Stimulated activated CD4-positive, alpha-beta T cell treated with anti-CD3 and anti-CD28 coated beads, Interleukin-4, amount 100 ng/mL, for 1 hour (primary cell): ENCODE data around the gene MPRIP.

Source experiments
- DNase-seq: peaks from one replicate; pipeline ENCODE4 v3.0.0-alpha.2; 2020

MPRIP gene

GRCh38 chr17:17032131-17032692, 10.0 kb upstream of the MPRIP start:
- no peak for DNase-seq

GRCh38 chr17:17033466-17033865, 8.8 kb upstream of the MPRIP start:
- no peak for DNase-seq

- no peak for DNase-seq
Observed at GRCh38 chr17:17034026-17034425, 8.2 kb upstream of the MPRIP start.

- DNase-seq, result no peak
Observed at GRCh38 chr17:17034496-17035075, 7.7 kb upstream of the MPRIP start.

GRCh38 chr17:17035490-17035889, 6.8 kb upstream of the MPRIP start:
- no peak for DNase-seq

GRCh38 chr17:17035920-17036523, 6.2 kb upstream of the MPRIP start:
- DNase-seq, result no peak

- no peak for DNase-seq
Observed at GRCh38 chr17:17036524-17036998, 5.7 kb upstream of the MPRIP start.

- no peak for DNase-seq
Observed at GRCh38 chr17:17039911-17040310, 2.3 kb upstream of the MPRIP start.

- DNase-seq, result no peak
Observed at GRCh38 chr17:17041018-17041521, 1.2 kb upstream of the MPRIP start.

GRCh38 chr17:17041571-17042383, 480 bp upstream of the MPRIP start:
- peak; percentile 98 for DNase-seq

- peak; percentile 30 for DNase-seq
Observed at GRCh38 chr17:17042851-17043460, 699 bp downstream of the MPRIP start.

- DNase-seq, result peak; percentile 8
Observed at GRCh38 chr17:17043461-17044271, 1.4 kb downstream of the MPRIP start.

GRCh38 chr17:17044846-17045561, 2.7 kb downstream of the MPRIP start:
- DNase-seq, result no peak

- DNase-seq, result no peak
Observed at GRCh38 chr17:17048106-17048505, 5.8 kb downstream of the MPRIP start.

- no peak for DNase-seq
Observed at GRCh38 chr17:17050346-17051345, 8.4 kb downstream of the MPRIP start.

GRCh38 chr17:17051380-17051779, 9.1 kb downstream of the MPRIP start:
- DNase-seq, result no peak

- no peak for DNase-seq
Observed at GRCh38 chr17:17051791-17052461, 9.7 kb downstream of the MPRIP start.

GRCh38 chr17:17052462-17053221, 10.4 kb downstream of the MPRIP start:
- no peak for DNase-seq
